COLO668 (cell line): ENCODE results near the gene SLC6A3.
A peak's percentile ranks its signal among the peaks of the same experiment; 100 is the strongest.

Experiments
- DNase-seq: peaks from one replicate; lab custom pipeline; 2025; ENCODE audit not compliant: unreplicated experiment; lab: John Stamatoyannopoulos, UW

The SLC6A3 gene

GRCh38 chr5:1442222-1443145, 2.8 kb downstream of the SLC6A3 start:
- no peak for DNase-seq

- DNase-seq: no peak
These were observed 3.9 kb downstream of the SLC6A3 start for GRCh38 chr5:1441166-1441865.

- DNase-seq: no peak
These were observed 5.1 kb downstream of the SLC6A3 start for GRCh38 chr5:1440098-1440493.

- no peak for DNase-seq
These were observed 5.7 kb downstream of the SLC6A3 start for GRCh38 chr5:1439388-1440097.

- DNase-seq: no peak
These were observed 6.4 kb downstream of the SLC6A3 start for GRCh38 chr5:1438871-1439270.

GRCh38 chr5:1437876-1438559, 7.2 kb downstream of the SLC6A3 start:
- no peak for DNase-seq

- peak; percentile 77 for DNase-seq
These were observed 7.9 kb downstream of the SLC6A3 start for GRCh38 chr5:1437226-1437829.

GRCh38 chr5:1436681-1437080, 8.6 kb downstream of the SLC6A3 start:
- DNase-seq: no peak

- DNase-seq: no peak
These were observed 9.2 kb downstream of the SLC6A3 start for GRCh38 chr5:1436036-1436435.

- no peak for DNase-seq
These were observed 9.9 kb downstream of the SLC6A3 start for GRCh38 chr5:1435369-1435768.

- no peak for DNase-seq
These were observed 12.9 kb downstream of the SLC6A3 start for GRCh38 chr5:1432296-1432695.

GRCh38 chr5:1431896-1432295, 13.3 kb downstream of the SLC6A3 start:
- DNase-seq: no peak

GRCh38 chr5:1431021-1431811, 14.0 kb downstream of the SLC6A3 start:
- no peak for DNase-seq

- no peak for DNase-seq
These were observed 15.0 kb downstream of the SLC6A3 start for GRCh38 chr5:1430121-1430795.

GRCh38 chr5:1429496-1429895, 15.7 kb downstream of the SLC6A3 start:
- DNase-seq: peak; percentile 46

- DNase-seq: peak; percentile 78
These were observed 16.2 kb downstream of the SLC6A3 start for GRCh38 chr5:1429066-1429465.

- DNase-seq: no peak
These were observed 17.1 kb downstream of the SLC6A3 start for GRCh38 chr5:1428107-1428506.

GRCh38 chr5:1424716-1425115, 20.5 kb downstream of the SLC6A3 start:
- DNase-seq: no peak

GRCh38 chr5:1423901-1424603, 21.2 kb downstream of the SLC6A3 start:
- DNase-seq: no peak
